ENCODE measurements around the gene SF3B3. TPM values are rescaled to one million over a fixed set of nuclear protein-coding genes. Genes with fewer than 3 reads are reported as not detected.

SF3B3 gene
- total RNA-seq, 1 donor, result 154 TPM

- no peak for DNase-seq (ENCODE audit: low read depth)
- H3K4me3 ChIP-seq (ENCODE audit: low read depth, low read length), result no peak overlapping the region
- TF ChIP-seq CTCF (IDR thresholded peaks at IDR 0.05; ENCODE audit: insufficient read depth, low read depth, low read length), result no peak
Measured at GRCh38 chr16:70480127-70481105, 43.2 kb upstream of the SF3B3 start.

- no peak for TF ChIP-seq CTCF (IDR thresholded peaks at IDR 0.05; ENCODE audit: insufficient read depth, low read depth, low read length)
- no peak overlapping the region for H3K4me3 ChIP-seq (ENCODE audit: low read depth, low read length)
- no peak for DNase-seq (ENCODE audit: low read depth)
Measured at GRCh38 chr16:70481929-70482536, 41.6 kb upstream of the SF3B3 start.

- no peak for TF ChIP-seq CTCF (IDR thresholded peaks at IDR 0.05; ENCODE audit: insufficient read depth, low read depth, low read length)
- DNase-seq (ENCODE audit: low read depth), result no peak
- H3K4me3 ChIP-seq (ENCODE audit: low read depth, low read length), result no peak overlapping the region
Measured at GRCh38 chr16:70482624-70483023, 41.0 kb upstream of the SF3B3 start.

GRCh38 chr16:70483426-70483825, 40.2 kb upstream of the SF3B3 start:
- TF ChIP-seq CTCF (IDR thresholded peaks at IDR 0.05; ENCODE audit: insufficient read depth, low read depth, low read length), result no peak
- no peak overlapping the region for H3K4me3 ChIP-seq (ENCODE audit: low read depth, low read length)
- no peak for DNase-seq (ENCODE audit: low read depth)

- H3K4me3 ChIP-seq (ENCODE audit: low read depth, low read length), result no peak overlapping the region
- no peak for DNase-seq (ENCODE audit: low read depth)
- no peak for TF ChIP-seq CTCF (IDR thresholded peaks at IDR 0.05; ENCODE audit: insufficient read depth, low read depth, low read length)
Measured at GRCh38 chr16:70484867-70485266, 38.7 kb upstream of the SF3B3 start.

- TF ChIP-seq CTCF (IDR thresholded peaks at IDR 0.05; ENCODE audit: insufficient read depth, low read depth, low read length), result no peak
- H3K4me3 ChIP-seq (ENCODE audit: low read depth, low read length), result no peak overlapping the region
- DNase-seq (ENCODE audit: low read depth), result no peak
Measured at GRCh38 chr16:70490261-70490660, 33.4 kb upstream of the SF3B3 start.
